WTC11 (cell line): ENCODE data around the gene AMBP. TPM values are rescaled to one million over a fixed set of nuclear protein-coding genes. Genes with fewer than 3 reads are reported as not detected.

Experiments
- ATAC-seq: fragments of 200-7000 bp; cut with Tn5 transposase; 2 replicates; pipeline ENCODE4 v1.10.0; 2021; ENCODE audit warnings: mild to moderate bottlenecking, moderate library complexity
- CTCF ChIA-PET: fragments of 300-600 bp; sonication (Branson Sonifier 250); formaldehyde crosslinking; loops from one replicate; lab custom pipeline; 2021; ENCODE audit warnings: antibody characterized with exemption; lab: Charles Lee
- POLR2A ChIA-PET: fragments of 350-600 bp; sonication (Branson Sonifier 250); formaldehyde crosslinking; loops from one replicate; lab custom pipeline; 2021; ENCODE audit warnings: antibody characterized with exemption; lab: Charles Lee
- DNase-seq: peaks from one replicate; pipeline ENCODE4 v3.0.0; 2021; ENCODE audit warnings: low spot score
- H3K27ac Mint-ChIP-seq: 2 replicates; pipeline ENCODE4 v1.8.0; 2021; ENCODE audit warnings: mixed read lengths
- H3K27me3 Mint-ChIP-seq: 2 replicates; pipeline ENCODE4 v1.8.0; 2021; ENCODE audit warnings: low read depth, mild to moderate bottlenecking, moderate library complexity, mixed read lengths
- H3K36me3 Mint-ChIP-seq: 2 replicates; pipeline ENCODE4 v1.8.0; 2021; ENCODE audit warnings: mixed read lengths
- H3K4me1 Mint-ChIP-seq: 2 replicates; pipeline ENCODE4 v1.8.0; 2022; ENCODE audit warnings: mixed read lengths
- H3K4me3 Mint-ChIP-seq: 2 replicates; pipeline ENCODE4 v1.8.0; 2021; ENCODE audit warnings: mild to moderate bottlenecking, moderate library complexity, mixed read lengths
- H3K9me3 Mint-ChIP-seq: 2 replicates; pipeline ENCODE4 v1.8.0; 2021; ENCODE audit warnings: mixed read lengths
- AR ChIP-seq: fragments of 250-450 bp; sonication (Bioruptor Pico); IDR thresholded peaks from 2 replicates; pipeline ENCODE4 v1.9.0; 2021; ENCODE audit warnings: mild to moderate bottlenecking
- E2F1 ChIP-seq: sonication (generic); formaldehyde crosslinking; IDR thresholded peaks from 2 replicates; pipeline ENCODE4 v1.8.0; 2022; ENCODE audit warnings: mild to moderate bottlenecking, missing genetic modification reagents
- GRHL2 ChIP-seq: fragments of 250-450 bp; sonication (Bioruptor Pico); IDR thresholded peaks from 2 replicates; pipeline ENCODE4 v1.8.0; 2022; ENCODE audit warnings: mild to moderate bottlenecking, moderate library complexity; ENCODE audit not compliant: insufficient replicate concordance, severe bottlenecking
- SMAD3 ChIP-seq: sonication (generic); formaldehyde crosslinking; IDR thresholded peaks from 2 replicates; pipeline ENCODE4 v1.8.0; 2022; ENCODE audit warnings: missing genetic modification reagents, mild to moderate bottlenecking, borderline replicate concordance
- ZNF219 ChIP-seq: sonication (generic); formaldehyde crosslinking; IDR thresholded peaks from 2 replicates; pipeline ENCODE4 v1.8.0; 2023; ENCODE audit warnings: missing genetic modification reagents, mild to moderate bottlenecking, borderline replicate concordance
- ZNF532 ChIP-seq: fragments of 250-450 bp; sonication (Bioruptor Pico); IDR thresholded peaks from 2 replicates; pipeline ENCODE4 v1.9.0; 2021; ENCODE audit warnings: mild to moderate bottlenecking, borderline replicate concordance
- total RNA-seq: library from RNA; stranded (reverse); gene quantifications from 3 replicates; pipeline ENCODE4 v1.2.3, GENCODE V29; 2021
- TF ChIP-seq, protein P1 (sequence below): sonication (generic); formaldehyde crosslinking; conservative IDR thresholded peaks from 2 replicates; pipeline ENCODE4 v1.8.1; 2022; ENCODE audit warnings: mild to moderate bottlenecking, missing genetic modification reagents
- TF ChIP-seq, protein P2 (sequence below): sonication (generic); formaldehyde crosslinking; IDR thresholded peaks from 2 replicates; pipeline ENCODE4 v1.8.1; 2022; ENCODE audit warnings: missing genetic modification reagents, borderline replicate concordance
- TF ChIP-seq, protein P3 (sequence below): sonication (generic); formaldehyde crosslinking; IDR thresholded peaks from 2 replicates; pipeline ENCODE4 v1.8.0; 2022; ENCODE audit warnings: mild to moderate bottlenecking, missing genetic modification reagents

Gene AMBP
- total RNA-seq, 1 experiment from 2014 or later: 3.3 TPM

DNA sequence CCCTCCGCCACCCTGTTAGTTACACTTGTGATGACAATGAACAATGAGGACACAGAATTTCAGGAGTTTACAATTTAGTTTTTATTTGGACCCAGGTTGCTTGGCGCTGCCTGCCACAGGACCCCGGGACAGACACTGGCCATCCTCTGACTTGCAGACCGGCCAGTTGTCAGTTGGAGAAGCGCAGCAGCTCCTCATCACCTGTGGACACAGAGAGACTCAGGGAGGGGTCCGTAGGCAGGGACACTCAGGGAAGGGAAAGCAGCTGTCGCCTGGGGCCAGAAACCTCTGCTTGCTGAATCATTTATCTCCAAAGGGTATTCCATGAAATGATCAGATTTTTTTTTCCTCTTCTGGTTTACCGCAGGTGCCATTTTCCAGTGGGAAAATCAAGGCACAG lies 18.0 kb downstream of the AMBP start (continued):
- TF ChIP-seq, protein P1, sequence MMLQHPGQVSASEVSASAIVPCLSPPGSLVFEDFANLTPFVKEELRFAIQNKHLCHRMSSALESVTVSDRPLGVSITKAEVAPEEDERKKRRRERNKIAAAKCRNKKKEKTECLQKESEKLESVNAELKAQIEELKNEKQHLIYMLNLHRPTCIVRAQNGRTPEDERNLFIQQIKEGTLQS (CRISPR knock-in tag): no peak
- TF ChIP-seq E2F1 (CRISPR knock-in tag): no peak
- no peak for TF ChIP-seq AR
- no peak for TF ChIP-seq GRHL2 (CRISPR knock-in tag)
- TF ChIP-seq, protein P2, sequence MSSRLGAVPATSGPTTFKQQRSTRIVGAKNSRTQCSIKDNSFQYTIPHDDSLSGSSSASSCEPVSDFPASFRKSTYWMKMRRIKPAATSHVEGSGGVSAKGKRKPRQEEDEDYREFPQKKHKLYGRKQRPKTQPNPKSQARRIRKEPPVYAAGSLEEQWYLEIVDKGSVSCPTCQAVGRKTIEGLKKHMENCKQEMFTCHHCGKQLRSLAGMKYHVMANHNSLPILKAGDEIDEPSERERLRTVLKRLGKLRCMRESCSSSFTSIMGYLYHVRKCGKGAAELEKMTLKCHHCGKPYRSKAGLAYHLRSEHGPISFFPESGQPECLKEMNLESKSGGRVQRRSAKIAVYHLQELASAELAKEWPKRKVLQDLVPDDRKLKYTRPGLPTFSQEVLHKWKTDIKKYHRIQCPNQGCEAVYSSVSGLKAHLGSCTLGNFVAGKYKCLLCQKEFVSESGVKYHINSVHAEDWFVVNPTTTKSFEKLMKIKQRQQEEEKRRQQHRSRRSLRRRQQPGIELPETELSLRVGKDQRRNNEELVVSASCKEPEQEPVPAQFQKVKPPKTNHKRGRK (CRISPR knock-in tag): no peak
- no peak for TF ChIP-seq SMAD3 (CRISPR knock-in tag)
- TF ChIP-seq, all 79 proteins: peak for 0

DNA sequence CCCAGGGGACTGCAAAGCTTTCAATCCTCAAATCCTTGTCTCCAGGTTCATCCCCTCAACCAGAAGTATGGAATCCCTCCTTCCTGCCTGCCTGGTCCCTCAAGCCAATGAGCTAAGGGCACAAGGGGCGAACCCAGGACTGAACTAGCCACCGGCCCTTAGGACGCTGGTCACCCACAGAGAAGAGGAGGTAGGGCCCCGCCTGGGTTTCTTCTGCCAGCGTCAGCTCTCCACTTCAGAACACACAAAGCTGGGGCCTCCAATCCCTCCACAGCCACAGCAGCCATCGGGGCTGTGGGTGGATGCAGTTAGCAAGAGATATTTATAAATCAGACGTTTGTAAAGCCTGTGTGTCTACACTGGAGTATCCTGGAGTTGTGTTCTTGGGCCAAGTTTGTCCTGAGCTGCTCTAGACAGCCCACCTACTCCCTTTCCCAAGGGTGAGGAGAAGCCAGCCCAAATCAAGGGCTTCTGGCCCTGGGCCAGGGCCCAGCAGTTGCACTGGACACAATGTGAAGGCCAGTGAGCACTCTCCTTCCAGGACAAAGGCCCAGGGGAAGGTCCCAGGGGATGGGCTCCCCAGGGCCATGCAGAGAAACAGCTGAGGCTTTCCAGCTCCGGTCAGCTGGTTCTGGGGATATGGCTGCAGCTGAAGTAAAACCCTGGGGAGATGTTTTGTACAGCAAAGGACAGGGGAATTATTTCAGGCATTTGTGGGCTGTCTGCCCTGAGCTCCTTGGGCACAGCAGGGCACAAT lies 18.9 kb downstream of the AMBP start:
- ATAC-seq: no peak
- POLR2A ChIA-PET: no interaction called here
- Mint-ChIP-seq H3K9me3 (no peaks in the 10 kb centered on the region), H3K36me3 (no peaks in the 10 kb centered on the region), H3K4me1 (0 out of 2 replicates have a peak, but pooled peaks cover 3% of the 10 kb centered on the region), H3K4me3 (no peak overlapping the region)
- TF ChIP-seq, protein P3, sequence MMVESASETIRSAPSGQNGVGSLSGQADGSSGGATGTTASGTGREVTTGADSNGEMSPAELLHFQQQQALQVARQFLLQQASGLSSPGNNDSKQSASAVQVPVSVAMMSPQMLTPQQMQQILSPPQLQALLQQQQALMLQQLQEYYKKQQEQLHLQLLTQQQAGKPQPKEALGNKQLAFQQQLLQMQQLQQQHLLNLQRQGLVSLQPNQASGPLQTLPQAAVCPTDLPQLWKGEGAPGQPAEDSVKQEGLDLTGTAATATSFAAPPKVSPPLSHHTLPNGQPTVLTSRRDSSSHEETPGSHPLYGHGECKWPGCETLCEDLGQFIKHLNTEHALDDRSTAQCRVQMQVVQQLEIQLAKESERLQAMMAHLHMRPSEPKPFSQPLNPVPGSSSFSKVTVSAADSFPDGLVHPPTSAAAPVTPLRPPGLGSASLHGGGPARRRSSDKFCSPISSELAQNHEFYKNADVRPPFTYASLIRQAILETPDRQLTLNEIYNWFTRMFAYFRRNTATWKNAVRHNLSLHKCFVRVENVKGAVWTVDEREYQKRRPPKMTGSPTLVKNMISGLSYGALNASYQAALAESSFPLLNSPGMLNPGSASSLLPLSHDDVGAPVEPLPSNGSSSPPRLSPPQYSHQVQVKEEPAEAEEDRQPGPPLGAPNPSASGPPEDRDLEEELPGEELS (CRISPR knock-in tag): no peak
- no peak for TF ChIP-seq ZNF532 (CRISPR knock-in tag)
- no peak for TF ChIP-seq ZNF219
- TF ChIP-seq, all 79 proteins: peak for 0
- CTCF ChIA-PET: interaction anchor here (0.7 to 2.2 kb wide), 3 partner anchors 12 to 322 kb away, joined by 3 to 11 read pairs (median 6); no protein-coding TSS in a partner anchor
- no peak for DNase-seq
- Mint-ChIP-seq H3K27me3 (no peaks in the 10 kb centered on the region; the same call in 1 of the 2 replicates), H3K27ac (no peak overlapping the region)
